NCI-H128 (cell line): Measurements from ENCODE around the gene ULK4.

ENCODE experiments used
- DNase-seq: peaks from one replicate; lab custom pipeline; 2025; ENCODE audit not compliant: unreplicated experiment; lab: John Stamatoyannopoulos, UW

Gene ULK4

GRCh38 chr3:41519746-41520145, 442.2 kb downstream of the ULK4 start:
- DNase-seq, result no peak

GRCh38 chr3:41518626-41519025, 443.3 kb downstream of the ULK4 start:
- DNase-seq, result no peak

- no peak for DNase-seq
Observed at GRCh38 chr3:41508063-41508696, 453.7 kb downstream of the ULK4 start.

DNA sequence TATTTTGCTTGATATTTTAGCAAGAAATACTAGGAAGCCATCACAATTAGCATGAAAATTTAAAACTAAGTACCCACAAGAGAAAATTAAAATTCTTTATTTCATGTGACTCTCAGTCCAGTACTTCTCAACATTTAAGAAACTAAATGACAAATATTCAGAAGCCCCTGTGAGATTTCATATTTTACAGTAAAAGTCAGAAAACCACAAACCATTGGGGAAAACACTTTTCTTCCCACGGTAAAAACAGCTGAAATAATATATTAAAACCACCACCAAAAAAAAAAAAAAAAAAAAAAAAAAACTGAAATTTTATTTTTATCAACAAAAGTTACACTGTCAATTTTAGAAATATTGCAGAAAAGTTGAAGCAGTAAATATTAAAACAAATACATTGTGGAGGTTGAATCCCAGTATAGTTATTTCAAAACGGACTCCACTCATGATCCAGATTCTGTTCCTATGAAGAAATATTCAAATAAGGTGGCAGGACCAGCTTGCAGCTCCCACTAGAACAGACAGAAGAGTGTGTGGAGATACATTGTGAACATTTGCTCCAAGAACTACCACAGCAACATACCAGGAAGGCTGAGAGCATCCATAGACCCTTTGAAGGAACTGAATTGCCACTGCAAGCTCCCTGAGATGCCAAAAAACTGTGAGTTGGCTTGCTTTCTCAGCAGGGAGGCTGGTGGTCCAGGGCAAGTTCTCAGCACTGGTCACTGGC, 454.4 kb downstream of the ULK4 start:
- no peak for DNase-seq

- no peak for DNase-seq
Observed at GRCh38 chr3:41503998-41504623, 457.8 kb downstream of the ULK4 start.

- DNase-seq, result no peak
Observed at GRCh38 chr3:41502481-41502880, 459.4 kb downstream of the ULK4 start.

DNA sequence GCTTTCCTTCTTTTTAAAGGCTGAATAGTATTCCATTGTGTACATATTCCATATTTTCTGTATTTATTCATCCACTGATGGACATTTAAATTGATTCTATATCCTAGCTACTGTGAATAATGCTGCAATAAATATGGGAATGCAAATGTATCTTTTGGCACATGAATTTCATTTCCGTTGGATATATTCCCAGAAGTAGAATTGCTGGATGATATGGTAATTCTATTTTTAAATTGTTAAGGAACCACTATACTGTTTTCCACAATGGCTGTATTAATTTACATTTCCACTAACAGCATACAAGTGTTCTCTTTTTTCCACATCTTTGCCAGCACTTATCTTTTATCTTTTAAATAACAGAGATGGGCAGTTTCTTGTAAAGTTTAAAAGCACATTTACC, 459.9 kb downstream of the ULK4 start:
- no peak for DNase-seq

DNA sequence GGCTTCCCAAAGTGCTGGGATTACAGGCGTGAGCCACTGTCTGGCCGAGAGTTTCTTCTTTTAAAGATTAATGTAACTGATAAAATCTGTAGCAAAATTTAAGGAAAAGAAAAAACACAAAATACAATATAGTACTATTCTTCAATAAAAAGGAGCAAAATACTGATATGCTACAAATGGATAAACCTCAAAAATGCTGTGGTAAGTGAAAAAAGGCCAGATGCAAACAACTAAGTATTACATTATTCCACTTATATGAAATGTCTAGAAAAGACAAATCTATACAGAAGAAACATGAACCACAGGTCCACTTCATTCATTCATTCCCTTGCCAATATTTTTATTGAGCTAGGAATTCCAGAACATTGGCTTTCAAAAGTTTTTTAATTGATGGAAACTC, 463.1 kb downstream of the ULK4 start:
- no peak for DNase-seq

- DNase-seq, result no peak
Observed at GRCh38 chr3:41490360-41490759, 471.5 kb downstream of the ULK4 start.

DNA sequence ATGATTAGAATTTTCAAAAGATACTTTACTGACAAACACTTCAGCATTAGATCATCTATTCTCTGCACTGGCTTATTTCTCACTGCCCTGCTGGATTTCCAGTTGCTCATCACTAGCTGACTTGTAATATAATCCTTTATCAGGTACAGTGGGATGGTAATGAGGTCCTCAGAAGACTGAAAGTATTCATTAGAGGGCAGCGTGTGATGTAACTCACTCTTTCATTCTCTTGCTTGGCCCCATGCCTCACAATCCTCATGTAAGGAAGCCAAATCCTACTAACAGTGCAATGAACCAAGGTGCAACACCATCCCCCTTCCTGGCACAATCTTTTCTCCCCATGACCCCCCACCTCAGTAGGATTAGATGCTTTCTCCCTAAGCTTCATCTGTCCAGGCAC, 472.7 kb downstream of the ULK4 start:
- DNase-seq, result no peak

GRCh38 chr3:41488501-41488900, 473.4 kb downstream of the ULK4 start:
- no peak for DNase-seq

DNA sequence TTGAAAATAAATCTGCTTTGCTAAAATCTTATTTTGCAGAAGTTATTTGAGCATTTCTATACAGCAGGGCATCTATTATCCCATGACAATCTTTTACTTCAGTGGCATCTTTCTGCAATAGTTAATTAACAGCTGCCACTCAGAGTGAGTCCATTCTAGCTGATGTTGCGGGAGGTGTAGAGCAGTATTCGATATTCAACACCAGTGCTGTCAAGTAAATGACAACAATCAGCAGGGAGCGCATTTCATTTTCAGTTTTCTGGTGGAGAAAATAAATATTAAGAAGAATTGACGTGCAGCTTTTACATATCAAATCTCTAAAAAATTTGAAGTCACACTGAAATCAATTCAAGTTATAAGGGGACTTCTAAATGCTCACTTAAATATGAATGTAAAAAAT, 476.4 kb downstream of the ULK4 start:
- DNase-seq, result no peak

DNA sequence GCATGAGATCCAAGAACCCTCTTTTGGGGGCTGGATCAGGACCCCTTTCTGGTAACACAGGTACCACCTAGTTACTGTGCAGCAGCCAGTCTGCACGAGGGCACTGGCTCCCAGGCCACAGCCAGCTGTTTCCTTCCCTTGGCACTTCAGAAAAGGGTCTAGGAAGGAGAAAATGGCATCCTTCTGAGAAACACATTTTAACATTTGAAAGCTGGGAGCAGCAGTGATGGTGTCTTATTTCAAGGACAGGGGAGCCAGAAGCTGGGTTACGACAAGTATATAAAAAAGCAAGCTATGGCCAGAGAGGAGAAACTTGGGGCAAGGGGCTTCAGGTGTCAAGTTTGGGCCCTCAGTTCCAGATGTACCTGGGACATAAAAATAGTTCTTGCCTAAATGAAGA, 479.8 kb downstream of the ULK4 start:
- no peak for DNase-seq

- DNase-seq, result no peak
Observed at GRCh38 chr3:41478278-41478677, 483.6 kb downstream of the ULK4 start.

- no peak for DNase-seq
Observed at GRCh38 chr3:41477399-41478014, 484.4 kb downstream of the ULK4 start.

- no peak for DNase-seq
Observed at GRCh38 chr3:41469083-41469482, 492.8 kb downstream of the ULK4 start.

DNA sequence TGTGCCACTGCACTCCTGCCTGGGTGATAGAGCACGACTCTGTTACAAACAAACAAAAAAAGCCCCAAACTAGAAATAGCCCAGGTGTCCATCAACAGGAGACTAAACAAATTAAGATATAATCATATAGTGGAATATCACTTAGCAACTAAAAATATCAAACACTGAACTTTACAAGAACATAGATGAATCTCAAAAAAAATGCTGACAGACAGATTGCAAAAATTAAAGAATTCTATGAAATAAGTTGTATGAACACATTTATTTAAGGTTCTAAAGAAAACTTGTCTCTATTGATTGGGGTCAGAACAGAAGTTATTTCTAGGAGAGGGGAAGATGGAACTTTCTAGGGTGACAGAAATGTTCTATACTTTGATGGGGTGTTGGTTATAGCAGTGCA, 494.4 kb downstream of the ULK4 start:
- no peak for DNase-seq

DNA sequence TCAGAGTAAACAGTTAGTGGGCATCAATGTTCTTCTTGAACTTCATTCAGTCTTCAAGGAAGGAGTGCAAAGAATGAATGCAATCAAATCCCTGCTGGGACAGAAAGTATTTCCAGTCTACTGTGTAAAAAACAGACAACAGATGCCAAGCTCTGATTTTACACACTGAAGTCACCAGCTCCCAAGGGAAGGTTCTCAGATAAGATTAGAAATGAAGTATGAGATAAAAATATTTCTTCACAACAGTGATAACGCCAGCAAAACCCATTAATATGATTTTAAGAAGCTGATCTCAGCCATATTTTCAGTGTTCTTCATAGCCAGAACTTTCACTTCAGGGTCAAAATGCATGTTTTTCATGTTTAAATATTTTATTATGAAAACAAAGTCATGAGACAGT, 497.0 kb downstream of the ULK4 start:
- no peak for DNase-seq

- no peak for DNase-seq
Observed at GRCh38 chr3:41464401-41464800, 497.5 kb downstream of the ULK4 start.

- DNase-seq, result no peak
Observed at GRCh38 chr3:41462103-41462691, 499.7 kb downstream of the ULK4 start.

DNA sequence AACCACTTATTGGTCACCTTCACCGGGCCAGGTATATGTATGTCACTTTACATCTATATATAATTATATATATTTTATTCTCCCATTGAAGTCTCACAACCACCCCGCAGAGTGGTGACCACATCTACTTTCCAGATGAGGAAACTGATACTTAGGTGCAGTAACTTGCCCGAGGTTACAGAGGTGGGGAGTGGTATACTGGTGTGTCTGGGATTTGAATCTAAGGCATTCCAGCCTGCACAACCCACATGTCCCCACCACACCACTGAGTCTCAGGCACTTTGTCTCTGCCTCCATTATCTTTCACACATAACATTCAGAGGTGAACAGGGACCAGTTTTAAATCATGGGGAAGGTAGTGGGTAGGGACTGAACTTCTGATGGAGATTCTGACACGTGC, 501.2 kb downstream of the ULK4 start:
- no peak for DNase-seq

DNA sequence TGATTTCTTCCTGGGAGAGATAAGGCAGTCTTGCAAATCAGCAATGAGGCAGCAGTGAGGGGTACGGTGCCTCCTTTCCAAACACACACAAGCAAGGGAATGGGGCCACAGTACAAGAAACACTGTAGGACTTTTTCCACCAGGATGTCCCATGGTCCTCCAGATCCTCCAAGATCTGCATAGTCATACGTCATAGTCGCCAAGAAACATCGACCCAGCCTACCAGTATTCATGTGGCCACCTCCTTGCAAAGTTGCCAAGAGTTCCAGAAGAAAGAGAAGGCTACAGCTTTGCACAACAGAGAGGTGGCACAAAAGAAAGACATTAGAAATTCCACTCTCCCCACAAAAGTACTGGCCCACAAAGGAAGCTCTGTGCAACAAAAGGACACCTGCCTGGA, 504.7 kb downstream of the ULK4 start:
- no peak for DNase-seq
